SJCRH30 (cell line): ENCODE measurements around the gene CT45A10. TPM values are rescaled to one million over a fixed set of nuclear protein-coding genes. Genes with fewer than 3 reads are reported as not detected.
"Not testable (repeated sequence)": the region's sequence is repeated elsewhere in the genome, so short reads cannot be mapped to it uniquely, and the experiment has no call there.

Experiments used
- DNase-seq, 2 experiments: peaks; one replicate each; pipeline ENCODE4 v3.0.0-alpha.2; 2015 to 2020
- H3K27ac ChIP-seq: fragments of 250-450 bp; sonication (Bioruptor Pico); 2 replicates; pipeline ENCODE4 v1.5.1; 2020; ENCODE audit warnings: mild to moderate bottlenecking, moderate library complexity
- H3K27me3 ChIP-seq: fragments of 250-450 bp; sonication (Bioruptor Pico); 2 replicates; pipeline ENCODE4 v1.5.1; 2020; ENCODE audit warnings: mild to moderate bottlenecking, moderate library complexity
- H3K36me3 ChIP-seq: fragments of 250-450 bp; sonication (Bioruptor Pico); 2 replicates; pipeline ENCODE4 v1.5.1; 2020; ENCODE audit warnings: mild to moderate bottlenecking, moderate library complexity
- H3K4me1 ChIP-seq: fragments of 250-450 bp; sonication (Bioruptor Pico); 2 replicates; pipeline ENCODE4 v1.5.1; 2020; ENCODE audit warnings: mild to moderate bottlenecking, moderate library complexity
- H3K4me3 ChIP-seq: fragments of 250-450 bp; sonication (Bioruptor Pico); 2 replicates; pipeline ENCODE4 v1.5.1; 2020; ENCODE audit warnings: mild to moderate bottlenecking, moderate library complexity
- H3K9me3 ChIP-seq: fragments of 250-450 bp; sonication (Bioruptor Pico); replicated peaks from 2 replicates; pipeline ENCODE4 v1.5.1; 2020; ENCODE audit warnings: mild to moderate bottlenecking, moderate library complexity
- total RNA-seq: library from RNA; depleted of rRNA; stranded (reverse); fragments of >200 nt; shearing (Covaris generic); gene quantifications from 2 replicates; pipeline ENCODE4 v1.2.3, GENCODE V29; 2014; rRNA removed

CT45A10 gene
- total RNA-seq: not detected in 2 replicates

GRCh38 chrX:135893294-135893817 is at the start of gene CT45A10, which contains the start of gene SAGE1:
TSS of gene CT45A10 (minus strand) at chrX:135893444. CDS start at chrX:135885344, 8,100 bp downstream.
TSS of gene SAGE1 (plus strand) at chrX:135893716. CDS start at chrX:135896243, 2,527 bp downstream.
- Histone ChIP-seq H3K9me3 (no peaks in the 10 kb centered on the region), H3K4me3 (no peak within 1 kb of the TSS), H3K36me3 (no peaks in the 10 kb centered on the region), H3K27ac (no peak within 1 kb of the TSS), H3K4me1 (no peaks in the 10 kb centered on the region), H3K27me3 (no peaks in the 10 kb centered on the region)
- no peak for DNase-seq

- Histone ChIP-seq H3K4me1 (no peaks in the 10 kb centered on the region), H3K27me3 (no peaks in the 10 kb centered on the region), H3K9me3 (no peaks in the 10 kb centered on the region), H3K36me3 (no peaks in the 10 kb centered on the region), H3K27ac (no peak overlapping the region), H3K4me3 (no peak overlapping the region)
- DNase-seq: peak; percentile 29 to 60
These were observed 38.6 kb upstream of the CT45A10 start for GRCh38 chrX:135931644-135932487.

- no peak overlapping the region for H3K27ac ChIP-seq
- no peaks in the 10 kb centered on the region for H3K4me1 ChIP-seq
- H3K36me3 ChIP-seq: no peaks in the 10 kb centered on the region
- DNase-seq: no peak
- H3K4me3 ChIP-seq: no peak overlapping the region
- no peaks in the 10 kb centered on the region for H3K9me3 ChIP-seq
- H3K27me3 ChIP-seq: no peaks in the 10 kb centered on the region
These were observed 34.7 kb upstream of the CT45A10 start for GRCh38 chrX:135927897-135928296.

GRCh38 chrX:135923353-135923752 is 30.1 kb upstream of the CT45A10 start:
- Histone ChIP-seq H3K27ac (no peak overlapping the region), H3K4me1 (no peaks in the 10 kb centered on the region), H3K27me3 (no peaks in the 10 kb centered on the region), H3K9me3 (no peaks in the 10 kb centered on the region), H3K4me3 (no peak overlapping the region), H3K36me3 (no peaks in the 10 kb centered on the region)
- no peak for DNase-seq

- H3K9me3 ChIP-seq, H3K36me3 ChIP-seq, H3K4me3 ChIP-seq, H3K4me1 ChIP-seq, DNase-seq, H3K27me3 ChIP-seq, H3K27ac ChIP-seq: not testable (repeated sequence)
These were observed 27.3 kb upstream of the CT45A10 start for GRCh38 chrX:135920516-135920915.

GRCh38 chrX:135914404-135914803 is 21.2 kb upstream of the CT45A10 start:
- Histone ChIP-seq H3K4me3 (no peak overlapping the region), H3K36me3 (no peaks in the 10 kb centered on the region), H3K9me3 (no peaks in the 10 kb centered on the region), H3K4me1 (peaks cover 16% of the 10 kb centered on the region), H3K27ac (no peak overlapping the region), H3K27me3 (no peaks in the 10 kb centered on the region)
- no peak for DNase-seq

GRCh38 chrX:135910251-135910650 is 17.0 kb upstream of the CT45A10 start:
- no peaks in the 10 kb centered on the region for H3K36me3 ChIP-seq
- H3K9me3 ChIP-seq: no peaks in the 10 kb centered on the region
- peak overlapping the region; percentile 49 for H3K27ac ChIP-seq
- no peaks in the 10 kb centered on the region for H3K27me3 ChIP-seq
- H3K4me1 ChIP-seq: peaks cover 16% of the 10 kb centered on the region
- H3K4me3 ChIP-seq: no peak overlapping the region
- DNase-seq: peak; percentile 68 to 77

GRCh38 chrX:135892781-135893180 is 463 bp downstream of the CT45A10 start:
- no peak for DNase-seq
- Histone ChIP-seq H3K36me3 (no peaks in the 10 kb centered on the region), H3K4me1 (no peaks in the 10 kb centered on the region), H3K9me3 (no peaks in the 10 kb centered on the region), H3K27ac (no peak overlapping the region), H3K4me3 (no peak overlapping the region), H3K27me3 (no peaks in the 10 kb centered on the region)

- DNase-seq: no peak
- H3K4me1 ChIP-seq: no peaks in the 10 kb centered on the region
- H3K27ac ChIP-seq: no peak overlapping the region
- H3K4me3 ChIP-seq: no peak overlapping the region
- H3K36me3 ChIP-seq: no peaks in the 10 kb centered on the region
- H3K27me3 ChIP-seq: no peaks in the 10 kb centered on the region
- H3K9me3 ChIP-seq: no peaks in the 10 kb centered on the region
These were observed 3.1 kb downstream of the CT45A10 start for GRCh38 chrX:135890087-135890585.

GRCh38 chrX:135888976-135889375 is 4.3 kb downstream of the CT45A10 start:
- H3K27me3 ChIP-seq, H3K9me3 ChIP-seq, H3K4me1 ChIP-seq, H3K36me3 ChIP-seq, H3K4me3 ChIP-seq, H3K27ac ChIP-seq: not testable (repeated sequence)
- DNase-seq: peak; percentile 33 to 54

- H3K9me3 ChIP-seq, H3K27me3 ChIP-seq, DNase-seq, H3K4me3 ChIP-seq, H3K36me3 ChIP-seq, H3K4me1 ChIP-seq, H3K27ac ChIP-seq: not testable (repeated sequence)
These were observed 5.0 kb downstream of the CT45A10 start for GRCh38 chrX:135888230-135888629.

- H3K27me3 ChIP-seq, H3K4me1 ChIP-seq, DNase-seq, H3K27ac ChIP-seq, H3K4me3 ChIP-seq, H3K9me3 ChIP-seq, H3K36me3 ChIP-seq: not testable (repeated sequence)
These were observed 10.5 kb downstream of the CT45A10 start for GRCh38 chrX:135882741-135883140.

- not testable (repeated sequence) for H3K36me3 ChIP-seq, H3K4me3 ChIP-seq, H3K9me3 ChIP-seq, H3K4me1 ChIP-seq, H3K27me3 ChIP-seq, H3K27ac ChIP-seq, DNase-seq
These were observed 21.5 kb downstream of the CT45A10 start, which contains the start of gene CT45A9 for GRCh38 chrX:135871712-135872111. TSS of gene CT45A9 (minus strand) at chrX:135871812. CDS start at chrX:135868061, 3,751 bp downstream.

- not testable (repeated sequence) for H3K4me3 ChIP-seq, H3K27me3 ChIP-seq, H3K4me1 ChIP-seq, H3K9me3 ChIP-seq, H3K36me3 ChIP-seq, H3K27ac ChIP-seq, DNase-seq
These were observed 38.8 kb downstream of the CT45A10 start, which contains the start of gene CT45A8 for GRCh38 chrX:135854438-135854837. TSS of gene CT45A8 (minus strand) at chrX:135854538. CDS start at chrX:135850783, 3,755 bp downstream.

- H3K27me3 ChIP-seq, H3K4me1 ChIP-seq, H3K36me3 ChIP-seq, H3K27ac ChIP-seq, DNase-seq, H3K9me3 ChIP-seq, H3K4me3 ChIP-seq: not testable (repeated sequence)
These were observed 56.1 kb downstream of the CT45A10 start, which contains the start of gene CT45A7 for GRCh38 chrX:135837180-135837579. TSS of gene CT45A7 (minus strand) at chrX:135837280. CDS start at chrX:135833533, 3,747 bp downstream.
